Endodermal cell (in vitro differentiated cells): ENCODE results near the gene BBS5. TPM values are rescaled to one million over a fixed set of nuclear protein-coding genes. Genes with fewer than 3 reads are reported as not detected.

Experiments
- DNase-seq: peaks from one replicate; pipeline ENCODE4 v3.0.0-alpha.2; 2017
- H3K27ac ChIP-seq: 2 replicates; pipeline ENCODE4 v1.5.1; 2013; ENCODE audit warnings: mild to moderate bottlenecking, low read depth, low read length, moderate library complexity
- H3K27me3 ChIP-seq: 2 replicates; pipeline ENCODE4 v1.6.1; 2013; ENCODE audit warnings: mild to moderate bottlenecking, low read length, moderate library complexity; ENCODE audit not compliant: insufficient read depth, control insufficient read depth, poor library complexity, severe bottlenecking
- H3K36me3 ChIP-seq: 2 replicates; pipeline ENCODE4 v1.7.0; 2013; ENCODE audit warnings: mild to moderate bottlenecking, low read length, moderate library complexity; ENCODE audit not compliant: control insufficient read depth, insufficient read depth
- H3K4me1 ChIP-seq: one replicate; pipeline ENCODE4 v1.7.0; 2013; ENCODE audit warnings: low read length; ENCODE audit not compliant: control insufficient read depth, insufficient read depth
- H3K4me3 ChIP-seq: 2 replicates; pipeline ENCODE4 v1.5.1; 2013; ENCODE audit warnings: mild to moderate bottlenecking, low read length, moderate library complexity
- H3K9ac ChIP-seq: 2 replicates; pipeline ENCODE4 v1.6.1; 2013; ENCODE audit warnings: mild to moderate bottlenecking, low read length, moderate library complexity; ENCODE audit not compliant: poor library complexity, severe bottlenecking; ENCODE audit errors: extremely low read depth
- H3K9me3 ChIP-seq: 2 replicates; pipeline ENCODE4 v1.6.1; 2013; ENCODE audit warnings: mild to moderate bottlenecking, low read length, moderate library complexity; ENCODE audit not compliant: control insufficient read depth
- H3K27ac Mint-ChIP-seq: 2 replicates; pipeline ENCODE4 v1.8.0; 2020; ENCODE audit warnings: mixed read lengths
- H3K27me3 Mint-ChIP-seq: 2 replicates; pipeline ENCODE4 v1.8.0; 2021; ENCODE audit warnings: mild to moderate bottlenecking, mixed read lengths; ENCODE audit not compliant: insufficient read depth
- H3K36me3 Mint-ChIP-seq: 2 replicates; pipeline ENCODE4 v1.8.0; 2020; ENCODE audit warnings: low read depth, mixed read lengths
- H3K4me1 Mint-ChIP-seq: 2 replicates; pipeline ENCODE4 v1.8.0; 2020; ENCODE audit warnings: mixed read lengths
- H3K4me3 Mint-ChIP-seq: 2 replicates; pipeline ENCODE4 v1.8.0; 2020; ENCODE audit warnings: mild to moderate bottlenecking, moderate library complexity, mixed read lengths
- H3K9me3 Mint-ChIP-seq: 2 replicates; pipeline ENCODE4 v1.8.0; 2020; ENCODE audit warnings: mild to moderate bottlenecking, mixed read lengths
- WGBS, 2 experiments: methylation state at CpG; one replicate each; pipeline versions ENCODE4 v1.1.5 to v1.1.7; 2013; ENCODE audit warnings: missing lambda C conversion rate in 2 of 2, mixed read lengths in 1 of 2; ENCODE audit not compliant: insufficient coverage in 1 of 2, insufficient read length in 1 of 2; 5-methylcytosine and 5-hydroxymethylcytosine counted together
- total RNA-seq, 2 donors: library from RNA; stranded (reverse); fragmentation: NEBNext Ultra II Directional in 1 of 2; extraction: Animal tissue kit (Norgen Biotek cat#: 25700) in 1 of 2; gene quantifications; 2 replicates in 1 of 2; 3 replicates in 1 of 2; pipeline ENCODE4 v1.2.1, GENCODE V29; 2021
- TF ChIP-seq, protein P1 (sequence below): fragments of 200-600 bp; sonication (generic); conservative IDR thresholded peaks from 2 replicates; pipeline ENCODE4 v1.5.0; 2021; ENCODE audit warnings: antibody characterized with exemption, mild to moderate bottlenecking

BBS5 gene
- total RNA-seq, 2 donors from 2014 or later, result 3.2 to 6.5 TPM

DNA sequence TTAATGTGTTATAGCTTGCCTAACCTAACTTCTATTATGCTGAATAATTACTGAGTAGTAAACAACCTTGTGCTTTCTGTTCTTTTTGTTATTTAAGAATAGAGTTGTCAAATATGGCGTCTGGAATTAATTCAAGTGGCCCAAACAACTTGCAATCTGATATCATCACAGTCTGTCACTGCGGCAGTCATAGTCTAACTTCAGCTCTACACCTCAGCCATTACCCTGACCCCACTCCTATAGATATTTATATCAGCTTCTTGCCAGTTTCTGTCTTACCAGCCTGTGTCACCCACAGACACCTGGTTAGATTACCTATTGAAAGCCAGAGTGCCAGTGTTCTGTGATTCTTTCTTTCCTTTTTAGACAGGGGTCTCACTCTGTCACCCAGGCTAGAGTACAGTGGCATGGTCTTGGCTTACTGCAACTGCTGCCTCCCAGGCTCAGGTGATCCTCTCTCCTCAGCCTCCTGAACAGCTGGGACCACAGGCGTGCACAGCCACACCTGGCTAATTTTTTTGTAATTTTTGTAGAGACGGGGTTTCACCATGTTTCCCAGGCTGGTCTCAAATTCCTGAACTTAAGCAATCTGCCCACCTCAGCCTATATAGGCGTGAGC lies 16.1 kb downstream of the BBS5 start:
- H3K9me3 ChIP-seq, result peaks cover 6% of the 10 kb centered on the region
- no peaks in the 10 kb centered on the region for H3K36me3 ChIP-seq
- H3K27me3 ChIP-seq, result no peaks in the 10 kb centered on the region
- peaks cover 4% of the 10 kb centered on the region for H3K36me3 Mint-ChIP-seq
- WGBS, 2 experiments, result 93 to 94% methylated on average over 3 to 5 of the region's 5 CpGs
- H3K4me1 Mint-ChIP-seq, result no peaks in the 10 kb centered on the region
- H3K27ac Mint-ChIP-seq, result no peak overlapping the region
- TF ChIP-seq, protein P1, sequence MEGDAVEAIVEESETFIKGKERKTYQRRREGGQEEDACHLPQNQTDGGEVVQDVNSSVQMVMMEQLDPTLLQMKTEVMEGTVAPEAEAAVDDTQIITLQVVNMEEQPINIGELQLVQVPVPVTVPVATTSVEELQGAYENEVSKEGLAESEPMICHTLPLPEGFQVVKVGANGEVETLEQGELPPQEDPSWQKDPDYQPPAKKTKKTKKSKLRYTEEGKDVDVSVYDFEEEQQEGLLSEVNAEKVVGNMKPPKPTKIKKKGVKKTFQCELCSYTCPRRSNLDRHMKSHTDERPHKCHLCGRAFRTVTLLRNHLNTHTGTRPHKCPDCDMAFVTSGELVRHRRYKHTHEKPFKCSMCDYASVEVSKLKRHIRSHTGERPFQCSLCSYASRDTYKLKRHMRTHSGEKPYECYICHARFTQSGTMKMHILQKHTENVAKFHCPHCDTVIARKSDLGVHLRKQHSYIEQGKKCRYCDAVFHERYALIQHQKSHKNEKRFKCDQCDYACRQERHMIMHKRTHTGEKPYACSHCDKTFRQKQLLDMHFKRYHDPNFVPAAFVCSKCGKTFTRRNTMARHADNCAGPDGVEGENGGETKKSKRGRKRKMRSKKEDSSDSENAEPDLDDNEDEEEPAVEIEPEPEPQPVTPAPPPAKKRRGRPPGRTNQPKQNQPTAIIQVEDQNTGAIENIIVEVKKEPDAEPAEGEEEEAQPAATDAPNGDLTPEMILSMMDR, result no peak
- H3K27ac ChIP-seq, result no peak overlapping the region
- no peaks in the 10 kb centered on the region for H3K4me1 ChIP-seq
- no peak overlapping the region for H3K4me3 Mint-ChIP-seq
- no peak overlapping the region for H3K9ac ChIP-seq
- H3K4me3 ChIP-seq, result no peak overlapping the region
- H3K27me3 Mint-ChIP-seq, result no peaks in the 10 kb centered on the region
- no peaks in the 10 kb centered on the region for H3K9me3 Mint-ChIP-seq
- DNase-seq, result no peak

DNA sequence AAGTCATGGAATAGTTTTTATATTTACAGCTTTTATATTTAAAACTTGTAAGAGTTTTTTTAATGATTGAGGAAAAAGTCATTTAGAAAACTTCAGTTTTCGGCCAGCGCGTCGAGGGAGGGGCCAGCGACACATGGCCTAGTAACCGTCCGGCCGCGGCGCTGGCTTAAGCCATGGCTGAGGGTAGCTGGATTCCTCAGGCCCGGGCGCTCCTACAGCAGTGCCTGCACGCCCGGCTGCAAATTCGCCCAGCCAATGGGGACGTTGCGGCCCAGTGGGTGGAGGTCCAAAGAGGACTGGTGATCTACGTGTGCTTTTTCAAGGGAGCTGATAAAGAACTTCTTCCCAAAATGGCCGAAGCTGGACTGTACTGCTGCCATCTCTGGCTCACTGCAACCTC lies 25.4 kb downstream of the BBS5 start:
- Histone ChIP-seq H3K27ac (no peak overlapping the region), H3K4me3 (no peak overlapping the region), H3K27me3 (no peaks in the 10 kb centered on the region), H3K9ac (no peak overlapping the region), H3K36me3 (peaks cover 11% of the 10 kb centered on the region), H3K9me3 (peaks cover 7% of the 10 kb centered on the region), H3K4me1 (peaks cover under 1% of the 10 kb centered on the region)
- TF ChIP-seq, protein P1, result no peak
- no peak overlapping the region for H3K4me3 Mint-ChIP-seq
- no peak for DNase-seq
- peaks cover 2% of the 10 kb centered on the region for H3K4me1 Mint-ChIP-seq
- no peaks in the 10 kb centered on the region for H3K27me3 Mint-ChIP-seq
- peaks cover 12% of the 10 kb centered on the region for H3K36me3 Mint-ChIP-seq
- no peak overlapping the region for H3K27ac Mint-ChIP-seq
- H3K9me3 Mint-ChIP-seq, result peaks cover 21% of the 10 kb centered on the region
- 96 to 100% methylated on average over 2 to 19 of the region's 19 CpGs for WGBS, 2 experiments

DNA sequence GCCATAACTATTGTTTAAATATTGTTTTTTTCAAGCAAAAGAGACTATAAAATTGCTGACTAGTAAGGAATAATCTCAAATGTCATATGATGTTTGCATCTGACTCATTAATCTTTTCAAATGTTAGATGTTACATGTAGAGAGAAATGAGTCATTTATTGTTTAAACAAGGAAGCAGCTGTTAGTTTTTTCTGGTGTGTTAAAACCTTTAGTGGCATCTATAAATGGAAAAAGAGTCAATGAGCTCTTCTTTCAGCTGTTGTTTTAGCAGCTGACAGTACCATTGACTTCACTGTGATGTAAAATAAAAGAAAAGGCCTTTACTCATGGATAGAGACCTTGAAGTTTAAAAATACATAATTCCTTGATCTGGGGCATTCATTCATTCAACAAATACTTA lies 28.4 kb downstream of the BBS5 start:
- TF ChIP-seq, protein P1, result no peak
- H3K4me3 Mint-ChIP-seq, result no peak overlapping the region
- Histone ChIP-seq H3K4me1 (peaks cover 9% of the 10 kb centered on the region), H3K27me3 (no peaks in the 10 kb centered on the region), H3K9me3 (peaks cover 7% of the 10 kb centered on the region), H3K36me3 (peaks cover 11% of the 10 kb centered on the region), H3K4me3 (no peak overlapping the region), H3K27ac (no peak overlapping the region), H3K9ac (no peak overlapping the region)
- H3K36me3 Mint-ChIP-seq, result peaks cover 12% of the 10 kb centered on the region
- H3K9me3 Mint-ChIP-seq, result peaks cover 21% of the 10 kb centered on the region
- DNase-seq, result no peak
- H3K4me1 Mint-ChIP-seq, result peaks cover 7% of the 10 kb centered on the region
- no peaks in the 10 kb centered on the region for H3K27me3 Mint-ChIP-seq
- no peak overlapping the region for H3K27ac Mint-ChIP-seq
